ENCODE measurements around the gene KCNQ1.

The KCNQ1 gene

DNA sequence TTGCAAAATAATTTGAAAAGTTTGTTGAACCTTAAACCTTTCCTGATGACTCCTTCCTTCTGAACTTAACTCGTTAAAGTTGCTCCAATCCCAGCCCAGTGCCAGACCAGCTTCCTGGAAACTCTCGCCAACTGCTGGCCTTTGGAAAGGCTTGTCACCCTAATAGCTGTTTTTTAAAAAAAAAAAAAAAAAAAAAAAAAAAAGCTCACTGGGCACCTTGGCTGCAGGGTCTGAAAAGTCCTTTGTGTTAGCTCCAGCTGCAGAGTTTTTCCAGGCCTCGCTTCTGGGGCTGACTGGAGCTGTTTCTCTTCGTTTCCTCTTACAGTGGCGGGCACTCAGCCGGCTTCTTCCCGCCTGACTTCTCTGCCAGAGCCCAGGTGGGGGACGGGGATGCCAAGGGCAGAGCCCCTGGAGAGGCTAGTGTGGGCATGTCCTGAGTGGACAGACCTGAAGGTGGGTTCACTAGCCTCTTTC, 229.9 kb downstream of the KCNQ1 start:
- no peak for DNase-seq

DNA sequence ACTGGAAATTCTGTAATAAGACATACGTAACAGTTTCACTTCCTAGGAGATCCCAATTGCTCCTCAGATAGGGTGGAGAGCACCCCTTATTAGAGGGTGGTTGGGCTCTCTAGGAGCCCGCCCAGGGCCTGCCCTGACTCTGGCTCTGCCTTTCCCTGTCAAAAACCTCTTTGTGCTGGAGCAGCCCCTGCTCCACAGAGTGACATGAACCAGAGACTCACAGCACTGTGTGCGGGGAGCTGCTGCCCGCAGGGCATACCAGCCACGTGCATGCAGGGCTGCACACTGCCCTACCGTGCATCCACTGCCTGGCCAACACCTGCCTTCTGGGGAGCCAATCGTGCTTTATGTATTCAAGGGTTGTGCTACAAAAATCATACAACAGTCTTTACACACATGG, 230.7 kb downstream of the KCNQ1 start:
- no peak for DNase-seq

DNA sequence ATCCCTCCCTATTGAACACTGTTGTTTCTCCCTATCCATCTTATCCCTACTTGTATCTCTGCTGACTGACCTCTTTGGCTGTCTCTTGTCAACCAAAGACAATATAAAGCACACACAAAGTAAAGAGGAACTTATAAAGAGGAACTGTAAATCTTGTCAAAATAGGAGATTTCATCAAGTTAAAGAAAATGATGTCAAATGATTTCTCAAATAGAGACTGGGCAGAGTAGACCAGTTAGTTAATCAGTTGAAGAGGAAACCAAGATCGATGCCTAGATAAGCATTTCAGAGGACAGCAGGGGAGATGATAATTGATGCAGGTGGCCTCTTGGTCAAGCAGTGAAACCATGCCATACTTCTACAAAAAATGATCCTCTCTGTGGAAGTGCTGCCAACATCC, 232.3 kb downstream of the KCNQ1 start:
- peak; percentile 75 for DNase-seq

DNA sequence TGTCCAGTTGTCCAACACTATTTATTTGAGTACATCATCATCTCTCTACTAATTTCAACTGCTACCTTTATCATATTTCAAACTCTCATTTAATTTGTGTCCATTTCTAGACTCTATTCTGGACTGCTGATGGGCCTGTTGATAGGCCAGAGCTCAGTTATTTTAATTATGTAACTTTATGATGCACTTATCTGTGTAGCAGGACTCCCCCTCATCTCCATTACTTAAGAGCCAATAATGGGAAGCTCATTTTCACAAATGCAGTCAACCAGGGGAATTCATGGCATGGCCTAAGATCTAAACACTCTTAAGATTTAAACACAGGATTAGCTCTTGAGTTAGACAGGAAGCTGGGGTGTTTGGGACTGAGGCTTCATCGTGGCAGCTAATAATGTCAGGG, 233.6 kb downstream of the KCNQ1 start:
- no peak for DNase-seq

DNA sequence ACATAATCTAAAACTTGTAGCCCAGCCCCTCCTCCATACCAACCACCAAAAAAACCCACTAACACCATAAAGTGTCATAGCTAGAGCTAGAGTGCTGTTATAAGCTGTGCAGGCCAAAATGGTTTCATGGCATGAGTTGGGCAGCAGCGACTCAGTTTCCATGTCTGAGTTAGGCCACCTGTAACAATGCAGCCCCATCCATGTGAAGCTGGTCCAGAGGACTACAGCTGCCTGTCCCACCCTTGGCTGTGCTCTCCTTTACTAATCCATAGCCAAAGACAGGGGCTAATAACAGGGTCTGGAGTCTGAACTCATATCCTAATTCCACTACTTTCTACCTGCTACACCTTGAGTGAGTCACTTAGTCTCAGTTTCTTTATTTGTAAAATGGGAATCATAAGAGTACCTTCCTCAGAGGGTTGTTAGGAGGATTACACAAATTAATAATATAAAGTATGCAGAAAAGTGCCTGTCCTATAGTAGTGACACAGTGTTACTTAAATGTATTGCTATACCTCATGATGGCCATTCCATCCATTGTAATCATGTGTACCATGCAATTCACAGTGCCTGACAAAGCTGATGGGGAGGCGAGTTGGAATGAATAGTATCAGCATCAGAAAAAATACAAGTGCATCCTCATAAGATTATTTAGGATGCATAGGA, 234.3 kb downstream of the KCNQ1 start:
- DNase-seq: no peak

DNA sequence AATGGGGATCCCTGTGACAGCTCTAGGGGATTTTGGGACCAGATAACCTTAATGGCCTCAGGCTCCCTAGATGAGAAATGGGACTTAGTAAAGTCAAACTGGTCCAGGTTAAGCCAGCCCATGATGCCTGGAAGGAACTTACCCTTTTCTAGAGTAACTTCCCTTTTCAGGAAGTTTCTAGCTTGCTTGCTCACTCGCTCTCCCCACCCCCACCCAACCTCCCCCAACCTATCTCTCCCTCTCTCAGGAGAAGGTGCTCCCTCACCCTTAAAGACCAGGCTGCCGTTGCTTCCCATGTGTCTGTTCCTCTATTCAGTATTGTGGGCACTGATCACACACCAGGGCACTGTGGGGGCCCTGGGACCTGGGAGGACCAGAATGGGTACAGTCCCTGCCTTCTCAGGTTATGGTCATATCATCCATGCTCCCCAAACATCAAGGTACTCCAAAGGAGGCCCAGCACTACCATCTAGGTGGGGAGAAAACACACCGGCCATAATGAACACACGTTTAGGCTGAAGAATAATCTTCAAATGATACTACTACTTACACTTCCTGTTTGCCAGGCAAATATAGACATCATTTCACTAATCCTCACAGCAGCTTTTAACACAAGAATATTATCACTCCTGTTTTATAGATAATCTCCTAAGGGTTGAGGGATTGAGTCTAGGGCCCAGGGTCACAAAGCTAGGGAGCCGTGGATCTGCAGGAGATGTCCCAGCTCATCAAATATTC, 236.8 kb downstream of the KCNQ1 start:
- DNase-seq: no peak

DNA sequence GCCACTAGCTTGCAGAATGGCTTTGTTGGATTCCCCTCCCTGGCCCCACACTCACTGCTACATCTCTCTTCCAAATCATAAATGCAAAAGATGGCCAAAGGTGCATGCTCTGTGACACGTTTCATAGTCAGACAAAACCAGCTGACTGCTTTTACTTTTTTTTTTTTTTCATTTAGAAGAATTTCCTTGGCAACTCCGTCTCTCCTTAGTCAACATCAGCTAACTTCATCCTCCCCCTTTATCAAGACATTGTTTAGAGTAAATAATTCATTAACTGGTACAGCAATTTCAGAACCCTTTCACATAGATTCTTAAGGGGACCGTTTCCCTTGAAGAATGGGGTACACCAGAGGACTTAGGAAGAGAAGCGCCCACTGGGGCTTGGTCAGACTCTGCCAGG, 239.0 kb downstream of the KCNQ1 start:
- DNase-seq: no peak

DNA sequence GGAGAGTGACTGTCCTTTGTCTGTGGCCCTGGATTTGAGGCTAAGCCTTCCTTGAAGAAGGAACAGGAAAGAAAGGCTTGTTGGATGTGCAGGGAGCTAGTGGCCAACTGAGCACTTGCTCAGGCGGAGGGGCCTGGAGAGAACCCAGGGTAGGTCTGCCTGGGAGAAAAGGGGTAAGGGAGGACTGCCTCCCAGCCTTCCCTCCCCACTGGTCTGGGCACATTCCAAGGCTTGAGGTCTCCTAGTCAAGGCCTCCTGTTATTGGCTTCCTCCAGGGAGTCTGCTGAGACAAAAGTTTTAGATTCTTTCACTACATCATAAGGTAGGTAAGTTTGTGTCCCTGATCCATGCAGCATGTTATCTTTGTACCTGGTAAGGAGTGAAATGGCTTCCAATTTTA, 239.8 kb downstream of the KCNQ1 start:
- no peak for DNase-seq

DNA sequence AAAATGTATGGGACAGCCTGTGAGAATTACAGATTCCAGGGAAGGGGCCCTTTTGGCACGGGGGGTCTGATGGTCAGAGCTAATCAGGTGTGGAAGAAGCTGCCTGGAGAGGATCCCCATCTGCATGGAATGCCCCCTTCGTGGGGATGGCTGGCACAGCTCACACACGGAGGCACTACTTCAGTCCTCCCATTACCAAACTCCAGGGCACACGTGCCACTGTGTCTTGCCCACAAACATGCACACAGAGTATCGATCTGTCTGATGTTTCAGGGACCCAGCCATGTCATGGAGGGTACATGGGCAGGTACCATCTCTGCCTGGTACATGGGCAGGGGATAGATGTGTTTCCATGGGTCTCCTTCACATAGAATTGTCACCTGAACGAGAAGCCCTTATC, 240.2 kb downstream of the KCNQ1 start:
- no peak for DNase-seq

DNA sequence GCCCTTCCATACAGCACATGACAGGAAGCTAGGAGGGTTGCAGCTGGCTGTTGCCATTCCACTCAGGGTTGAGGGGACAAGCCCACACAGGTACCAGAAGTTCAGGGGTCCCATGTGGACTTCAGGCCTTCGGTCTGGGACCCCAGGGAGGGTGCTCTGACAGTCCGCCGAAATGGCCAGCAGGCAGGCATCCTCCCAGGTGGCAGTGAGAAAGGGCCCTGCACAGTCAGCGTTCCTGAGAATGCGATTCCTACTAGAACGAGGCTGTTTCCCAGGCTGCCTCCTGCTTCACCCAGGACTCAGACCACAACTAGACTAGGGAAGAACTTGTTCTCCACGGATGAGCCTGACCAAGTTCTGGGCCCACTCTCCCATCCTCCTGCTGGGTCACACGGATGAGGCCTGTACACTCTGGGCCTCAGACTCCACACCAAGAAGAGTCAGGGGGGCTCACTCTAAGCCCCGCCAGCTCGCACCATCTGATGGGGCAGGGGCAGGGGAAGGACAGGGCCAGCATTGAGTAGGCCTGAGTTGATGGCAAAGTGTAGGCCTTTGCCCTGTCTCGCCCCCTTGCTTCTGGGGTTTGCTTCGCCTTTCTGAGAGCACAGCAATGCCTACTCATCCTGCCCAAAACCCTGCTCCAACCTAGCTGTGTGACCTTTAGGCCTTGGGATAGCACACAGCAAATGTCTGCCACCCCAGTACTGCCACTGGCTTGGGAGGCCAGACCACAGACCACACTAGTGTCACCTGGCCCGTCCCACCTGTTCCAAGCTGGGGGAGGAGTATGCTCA, 241.0 kb downstream of the KCNQ1 start:
- no peak for DNase-seq

DNA sequence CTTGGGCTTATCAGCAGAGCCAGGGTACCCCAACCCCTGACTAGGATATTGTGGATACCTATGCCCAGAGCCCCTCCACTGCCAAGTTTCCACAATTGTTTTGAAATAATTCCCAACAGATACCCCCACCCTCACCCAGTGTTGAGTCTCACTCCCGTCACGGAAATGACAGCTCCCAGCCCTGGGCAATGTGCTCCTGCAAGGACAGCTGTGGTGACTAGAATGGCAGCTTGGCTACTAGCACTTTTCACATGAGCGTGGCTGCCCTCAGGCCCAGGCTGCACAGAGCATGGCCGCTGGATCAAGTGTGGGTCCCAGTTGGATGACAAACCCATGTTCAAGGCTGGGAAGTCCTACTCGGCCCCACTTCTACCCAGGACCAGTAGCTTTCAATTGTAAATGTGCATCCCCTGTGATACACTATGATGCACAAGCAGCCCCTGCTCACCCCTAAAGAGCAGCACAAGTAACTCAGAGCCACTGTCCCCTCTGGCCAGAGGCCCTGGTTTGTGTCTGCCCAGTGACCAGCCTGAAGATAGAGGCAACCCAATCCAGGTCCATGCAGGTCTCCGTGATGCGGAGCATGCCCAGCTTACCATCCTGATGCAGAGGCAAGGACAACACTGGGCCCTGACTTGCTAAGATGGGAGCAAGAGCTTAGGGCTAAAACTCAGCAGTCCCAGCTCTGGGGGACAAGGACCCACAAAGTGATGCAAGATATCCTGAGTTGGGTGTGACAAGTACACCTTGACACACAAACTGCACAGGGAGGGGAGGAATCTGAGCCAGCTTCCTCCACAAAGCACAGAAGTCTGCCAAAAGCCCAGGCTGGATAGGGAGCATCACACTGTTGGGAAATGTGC, 241.8 kb downstream of the KCNQ1 start:
- DNase-seq: no peak

DNA sequence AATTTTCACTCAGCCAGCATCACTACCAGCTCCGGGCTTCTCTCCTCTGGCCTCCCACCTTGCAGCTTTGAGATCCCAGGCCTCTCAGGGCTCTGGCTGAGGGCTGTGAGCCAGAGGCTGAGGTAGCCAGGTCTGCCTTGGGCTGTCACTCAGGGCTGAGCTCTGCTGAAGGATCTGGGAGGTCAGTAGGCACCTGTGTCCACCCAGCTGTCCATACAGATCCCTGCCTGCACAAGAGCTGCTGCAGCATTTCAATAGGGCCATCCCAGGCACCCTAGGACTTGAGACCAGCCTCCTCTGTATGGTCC, 242.4 kb downstream of the KCNQ1 start:
- no peak for DNase-seq

DNA sequence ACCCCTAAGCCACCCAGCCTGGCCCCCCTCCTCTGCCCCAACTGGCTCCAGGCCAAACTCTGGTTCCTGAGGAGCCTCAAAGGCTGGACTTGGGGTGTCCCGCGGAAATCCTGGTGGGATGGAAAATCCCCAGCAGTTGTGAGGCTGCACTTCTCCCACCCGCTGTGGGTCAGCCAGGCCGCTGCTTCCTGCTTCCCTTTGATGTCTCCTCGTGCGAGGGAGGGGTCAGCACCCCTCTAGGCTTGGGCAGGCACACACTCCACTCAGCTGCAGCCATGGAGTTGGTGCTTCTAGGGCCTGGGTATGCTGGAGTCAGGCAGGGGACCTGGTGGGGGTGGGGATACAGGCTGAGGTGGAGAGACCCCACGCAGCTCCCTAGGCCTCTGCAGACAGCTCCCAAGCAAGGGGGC, 243.0 kb downstream of the KCNQ1 start:
- no peak for DNase-seq

DNA sequence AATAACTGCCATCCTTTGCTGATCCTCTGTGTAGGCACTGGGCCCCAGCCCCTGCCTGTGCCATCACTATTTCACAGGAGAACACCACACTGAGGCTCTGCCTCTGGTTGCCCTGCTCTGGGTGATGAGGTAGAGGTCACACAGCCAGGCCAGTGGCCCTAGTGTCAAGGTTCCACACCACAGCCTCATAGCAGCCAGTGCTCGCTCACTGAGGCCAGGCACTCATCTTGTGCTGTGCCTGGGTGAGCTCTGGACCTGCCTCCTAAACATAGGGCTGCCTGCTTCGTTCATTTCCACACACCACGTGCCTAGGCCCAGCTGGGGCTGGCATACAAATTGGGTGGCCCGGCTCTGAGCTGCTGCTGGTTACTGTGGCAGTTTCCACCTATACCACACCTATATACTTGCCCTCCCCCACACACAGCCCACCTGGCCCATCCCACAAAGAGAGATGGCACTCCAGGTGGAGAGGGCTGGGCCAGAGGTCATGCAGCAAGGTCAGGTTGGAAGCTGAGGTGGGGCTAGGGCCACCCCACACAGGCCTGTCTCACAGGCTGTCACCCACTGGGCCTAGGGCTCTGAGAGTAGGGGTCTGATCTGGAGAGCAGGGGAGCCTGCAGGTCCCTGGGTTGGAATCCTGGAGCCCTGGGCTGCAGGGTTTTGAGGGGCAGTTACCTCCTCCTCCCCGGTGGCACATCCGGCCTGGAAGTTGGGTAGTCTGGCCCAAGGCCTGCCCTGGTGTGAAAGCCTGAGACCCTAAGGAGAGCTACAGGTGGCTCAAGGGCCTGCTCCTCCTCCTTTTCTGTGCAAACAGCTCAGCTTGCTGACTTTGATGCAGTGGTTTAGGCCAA, 243.8 kb downstream of the KCNQ1 start:
- no peak for DNase-seq

DNA sequence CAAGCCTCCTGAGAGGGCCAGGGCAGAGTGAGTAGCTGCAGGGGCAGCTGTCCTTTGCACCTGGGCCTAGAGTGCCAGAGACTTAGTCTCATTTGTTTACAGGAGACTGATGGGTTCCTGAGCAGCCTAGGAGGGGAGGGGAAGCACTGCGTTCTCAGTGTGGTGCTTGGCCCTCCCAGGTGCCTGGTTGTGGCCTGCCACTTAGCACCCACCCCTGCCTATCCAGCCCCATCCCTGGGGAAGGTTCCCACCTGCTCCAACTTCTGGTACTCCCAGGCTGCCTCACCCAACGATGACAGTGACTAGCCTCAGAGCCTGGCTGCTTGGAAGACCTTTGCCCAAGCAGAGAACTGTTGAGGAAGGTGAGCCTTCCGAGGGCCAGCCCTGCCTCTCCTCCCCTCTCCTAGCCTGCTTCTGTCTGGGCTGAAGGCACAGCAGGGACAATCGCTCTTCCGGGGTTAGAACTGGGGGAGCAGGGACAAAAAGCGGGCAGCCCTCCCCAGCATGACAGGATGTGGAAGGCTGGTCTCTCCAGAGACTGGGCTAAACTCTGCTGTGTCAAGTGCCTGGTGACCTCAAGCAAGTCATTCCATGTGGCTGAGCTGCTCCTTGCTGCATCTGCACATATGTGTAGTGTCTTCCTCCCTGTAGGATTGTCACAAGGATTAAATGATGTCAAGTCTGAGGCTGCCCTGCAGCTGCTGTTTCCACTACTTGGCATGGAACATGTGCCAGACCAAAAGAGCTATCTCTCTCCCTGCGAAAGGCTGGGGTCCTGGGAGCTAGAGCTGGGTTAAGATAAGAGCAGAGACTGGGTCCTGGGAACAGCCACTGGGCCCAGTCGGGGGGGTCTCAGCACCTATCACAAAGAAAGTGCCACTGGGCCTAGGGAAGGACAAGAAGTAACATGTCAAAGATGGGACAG, 245.1 kb downstream of the KCNQ1 start:
- no peak for DNase-seq

DNA sequence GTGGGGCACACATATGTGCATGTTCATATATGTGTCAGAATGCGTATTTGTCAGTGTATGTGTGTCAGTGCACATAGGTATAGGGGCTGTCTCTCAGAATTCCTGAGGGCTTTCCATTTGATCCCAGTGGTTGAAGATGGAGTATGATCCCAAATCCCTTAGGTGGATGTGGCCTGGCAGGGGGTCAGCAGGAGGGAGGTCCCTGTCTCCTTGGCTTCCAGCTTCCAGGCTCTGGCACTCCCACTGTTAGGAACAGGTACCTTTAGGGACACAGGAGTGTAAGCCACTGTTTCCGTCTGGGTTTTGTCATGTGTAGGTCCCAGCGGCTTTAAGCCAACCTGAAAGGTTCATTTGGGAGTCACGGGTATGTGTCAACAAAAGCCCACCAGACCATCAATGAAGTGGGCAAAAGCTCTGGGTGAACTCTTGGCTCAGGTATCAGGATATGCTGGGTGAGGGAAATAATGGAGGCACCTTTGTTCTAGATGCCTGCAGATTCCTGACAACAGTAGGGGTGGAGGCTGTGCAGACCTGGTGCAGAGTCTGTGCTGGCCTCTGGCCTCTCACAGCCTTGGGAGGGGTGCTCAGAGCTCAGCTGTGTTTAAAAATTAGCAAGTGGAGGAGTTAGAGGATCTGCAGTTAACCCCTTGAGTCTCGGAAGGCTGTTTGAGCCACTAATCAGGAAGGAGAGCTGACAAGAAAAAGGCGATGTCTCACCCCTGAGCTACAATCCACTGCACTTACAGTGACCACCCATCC, 246.0 kb downstream of the KCNQ1 start:
- DNase-seq: no peak

DNA sequence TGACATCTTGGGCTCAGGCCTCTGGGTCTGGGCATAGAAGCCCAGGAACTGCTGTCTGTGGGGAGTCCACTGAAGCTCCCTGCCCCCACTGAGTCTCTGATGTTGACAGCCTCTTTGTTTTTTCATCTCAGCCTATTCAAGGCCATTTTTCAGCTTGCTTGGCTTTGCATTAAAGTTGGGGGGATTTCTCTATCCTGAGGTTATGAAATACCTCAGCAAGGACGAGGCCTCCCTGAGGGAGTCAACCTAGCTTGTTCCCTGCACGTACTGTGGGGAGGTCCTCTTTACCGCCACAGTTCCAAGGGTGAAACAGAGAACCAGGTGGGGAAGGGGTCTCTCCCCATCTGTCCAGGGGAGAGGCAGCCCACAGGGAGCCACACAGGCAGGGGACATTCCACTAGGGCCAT, 246.6 kb downstream of the KCNQ1 start:
- DNase-seq: no peak

DNA sequence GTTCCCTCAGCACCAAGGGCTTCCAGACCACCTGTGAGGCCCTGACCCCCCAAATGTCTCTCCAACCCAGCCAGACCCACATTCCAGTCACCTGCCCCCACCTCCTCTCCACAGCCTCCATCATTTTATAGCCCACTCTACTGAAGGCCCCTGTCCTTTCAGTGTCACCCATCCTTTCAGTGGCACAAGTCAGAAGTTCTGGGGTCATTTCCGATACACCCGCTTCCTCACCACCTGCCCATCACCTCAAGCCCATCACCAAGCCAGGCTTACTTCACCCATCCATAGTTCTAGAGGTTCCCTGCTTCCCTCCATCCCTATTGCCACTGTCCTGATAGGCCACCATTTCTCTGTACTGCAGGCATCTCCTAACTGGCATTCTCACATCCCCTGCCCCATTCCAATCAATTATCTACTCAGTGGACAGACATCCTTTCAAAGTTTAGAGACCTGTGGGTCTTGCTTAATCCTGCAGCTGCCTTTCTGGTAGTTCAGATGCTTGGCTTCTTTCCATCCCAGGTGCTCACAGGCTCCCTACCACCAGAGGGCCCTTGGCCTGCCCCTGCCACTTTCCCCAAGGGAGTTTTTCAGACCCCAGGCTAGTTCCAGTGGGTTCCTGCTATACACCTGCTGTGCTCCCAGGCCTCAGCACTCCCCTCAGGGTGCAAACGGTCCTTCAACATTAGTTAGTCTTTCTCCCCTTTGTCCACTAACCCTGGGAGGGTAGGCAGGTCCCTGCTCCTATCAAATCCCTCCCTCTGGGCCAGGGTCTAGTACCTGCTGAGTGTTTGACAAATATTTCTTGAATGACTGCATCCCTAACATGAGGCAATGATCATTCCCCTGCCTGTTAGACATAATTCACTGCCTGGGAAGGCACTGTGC, 247.4 kb downstream of the KCNQ1 start:
- peak; percentile 37 for DNase-seq

Measured in hematopoietic multipotent progenitor cell treated with erythropoietin and hydrocortisone succinate and interleukin-3 and kit ligand, for 6 days (in vitro differentiated cells).